NCI-H1694 (cell line): ENCODE data around the gene MACROD2.
A peak's percentile ranks its signal among the peaks of the same experiment; 100 is the strongest.

ENCODE experiments used
- DNase-seq: peaks from one replicate; lab custom pipeline; 2025; lab: John Stamatoyannopoulos, UW

MACROD2 gene

DNA sequence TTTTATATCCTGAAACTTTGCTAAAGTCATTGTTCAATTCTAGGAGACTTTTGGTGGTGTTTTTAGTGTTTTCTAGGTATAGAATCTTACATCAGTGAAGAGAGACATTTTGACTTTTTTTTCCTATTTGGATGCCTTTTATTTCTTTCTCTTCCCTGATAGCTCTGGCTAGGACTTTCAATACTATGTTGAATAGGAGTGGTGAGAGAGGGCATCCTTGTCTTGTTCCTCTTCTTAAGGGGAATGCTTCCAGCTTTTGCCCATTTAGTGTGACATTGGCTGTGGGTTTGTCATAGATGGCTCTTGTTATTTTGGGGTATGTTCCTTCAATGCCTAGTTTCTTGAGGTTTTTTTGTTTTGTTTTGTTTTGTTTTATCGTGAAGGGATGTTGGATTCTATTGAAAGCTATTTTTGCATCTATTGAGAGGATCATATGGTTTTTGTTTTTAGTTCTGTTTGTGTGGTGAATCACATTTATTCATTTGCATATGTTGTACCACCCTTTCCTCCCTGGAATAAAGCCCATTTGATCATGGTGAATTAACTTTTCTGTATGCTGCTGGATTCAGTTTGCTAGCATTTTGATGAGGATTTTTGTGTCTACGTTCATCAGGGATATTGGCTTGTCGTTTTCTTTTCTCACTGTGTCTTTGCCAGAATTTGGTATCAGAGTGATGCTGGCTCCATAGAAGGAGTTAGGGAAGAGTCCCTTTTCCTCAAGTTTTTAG, 882.1 kb downstream of the MACROD2 start:
- no peak for DNase-seq

GRCh38 chr20:14878676-14879019, 883.3 kb downstream of the MACROD2 start:
- DNase-seq, result no peak

- DNase-seq, result no peak
Observed at GRCh38 chr20:14879020-14879697, 883.8 kb downstream of the MACROD2 start.

- DNase-seq, result no peak
Observed at GRCh38 chr20:14879839-14880238, 884.5 kb downstream of the MACROD2 start.

- DNase-seq, result no peak
Observed at GRCh38 chr20:14881518-14881917, 886.2 kb downstream of the MACROD2 start.

DNA sequence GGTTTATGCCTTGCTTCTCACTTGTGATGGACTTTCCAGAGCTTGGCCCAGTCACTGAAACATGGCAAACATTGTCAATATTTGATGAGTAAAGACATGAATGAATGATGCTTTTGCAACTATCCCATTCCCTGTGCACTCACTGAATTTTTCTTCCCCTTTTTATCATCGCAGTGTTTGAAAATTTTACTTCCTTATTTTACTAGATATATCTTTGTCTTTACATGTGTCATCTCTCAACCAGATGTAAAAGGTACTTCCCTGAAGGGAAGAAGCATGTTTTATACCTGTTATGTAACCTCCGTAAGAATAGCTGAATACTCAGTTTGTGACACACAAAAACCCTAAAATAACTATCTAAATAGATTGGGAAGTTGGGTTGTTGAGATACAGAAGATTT, 886.8 kb downstream of the MACROD2 start:
- no peak for DNase-seq

GRCh38 chr20:14882846-14883245, 887.5 kb downstream of the MACROD2 start:
- DNase-seq, result no peak

- DNase-seq, result no peak
Observed at GRCh38 chr20:14883324-14883723, 888.0 kb downstream of the MACROD2 start.

DNA sequence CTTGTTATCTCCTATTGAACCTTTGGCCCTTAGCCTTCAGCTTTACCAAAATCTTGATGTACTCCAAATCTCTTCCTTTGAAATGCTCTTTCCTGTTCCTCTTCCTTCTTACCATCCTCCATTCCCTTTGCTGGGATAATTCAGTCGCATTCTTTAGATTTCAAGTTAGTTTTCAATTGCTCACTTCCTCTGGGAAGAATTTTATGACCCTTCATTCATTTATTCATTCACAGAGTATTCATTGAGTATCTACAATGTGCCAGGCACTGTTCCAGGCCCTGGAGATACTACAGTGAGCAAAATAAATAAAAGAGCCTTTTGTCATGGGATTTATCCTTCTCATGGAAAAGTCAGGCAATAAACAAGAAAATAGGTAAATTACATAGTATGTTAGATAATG, 890.3 kb downstream of the MACROD2 start:
- no peak for DNase-seq

DNA sequence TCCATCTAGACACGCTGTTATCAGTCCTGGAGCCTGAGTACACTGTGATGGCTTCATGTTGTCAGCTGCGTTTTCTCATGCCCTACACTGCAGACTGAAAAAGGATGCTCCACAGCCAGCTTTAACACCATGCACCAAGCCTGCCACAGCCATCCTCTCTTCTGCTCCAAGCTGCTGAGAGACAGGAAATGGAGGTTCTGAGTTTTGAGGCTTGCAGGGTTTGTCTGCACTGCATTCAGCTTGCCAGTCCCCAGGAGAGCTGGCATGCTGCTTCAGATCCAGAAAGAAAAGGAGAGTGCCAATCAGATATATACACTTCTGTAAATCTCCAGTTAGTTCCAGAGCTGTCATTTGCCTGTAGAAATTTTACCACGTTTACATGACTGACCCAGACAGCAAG, 892.8 kb downstream of the MACROD2 start:
- no peak for DNase-seq

DNA sequence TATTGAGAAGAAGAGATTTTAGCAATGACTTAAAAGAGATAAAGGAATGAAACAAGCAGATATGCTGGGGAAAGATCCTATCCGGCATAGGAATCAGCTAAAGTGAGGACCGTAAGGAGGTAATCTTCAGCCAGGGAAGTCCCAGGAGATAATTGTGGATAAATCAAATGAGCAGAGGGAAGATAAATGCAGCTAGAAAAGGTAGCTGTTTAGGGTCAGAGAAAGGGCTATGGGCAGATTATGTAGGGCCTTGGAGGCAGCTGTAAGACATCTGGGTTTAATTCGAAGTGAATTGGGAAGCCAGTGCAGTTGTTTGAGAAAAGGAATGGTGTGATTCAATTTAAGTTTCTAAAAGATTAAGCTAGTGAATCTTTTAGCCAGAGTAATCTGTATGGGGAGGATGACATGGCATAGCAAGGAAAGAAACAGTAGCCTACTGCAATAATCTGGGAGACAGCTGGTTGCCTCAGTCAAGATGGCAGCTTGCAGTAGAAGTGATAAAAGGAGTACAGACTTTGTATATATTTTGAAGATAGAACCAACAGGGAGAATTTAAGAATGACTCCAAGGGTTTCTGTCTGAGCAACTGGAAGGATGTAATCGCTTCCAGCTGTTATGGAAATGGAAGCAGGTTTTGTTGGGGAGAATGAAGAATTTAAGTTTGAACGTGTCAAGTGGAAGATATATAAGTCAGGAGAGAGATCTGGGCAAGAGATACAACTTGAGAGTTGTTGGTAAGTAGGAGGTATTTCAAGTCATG, 894.4 kb downstream of the MACROD2 start:
- no peak for DNase-seq

DNA sequence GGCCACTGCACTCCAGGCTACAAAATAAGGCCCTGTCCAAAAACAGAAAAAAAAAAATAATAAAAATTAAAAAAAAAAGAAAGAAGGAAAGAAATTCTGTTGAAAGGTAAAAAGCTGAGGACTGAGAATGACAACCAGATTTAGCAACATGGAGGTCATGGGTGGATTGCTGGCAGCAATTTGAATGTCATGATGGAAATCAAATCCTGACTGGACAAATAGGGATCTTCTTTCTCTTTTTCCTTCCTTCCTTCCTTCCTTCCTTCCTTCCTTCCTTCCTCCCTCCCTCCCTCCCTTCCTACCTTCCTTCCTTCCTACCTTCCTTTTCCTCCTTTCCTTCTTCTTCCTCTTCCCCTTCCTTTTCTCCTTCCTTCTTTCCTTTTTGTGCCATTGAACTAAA, 895.4 kb downstream of the MACROD2 start:
- DNase-seq, result no peak

GRCh38 chr20:14892782-14893181, 897.5 kb downstream of the MACROD2 start:
- DNase-seq, result no peak

GRCh38 chr20:14896569-14896968, 901.3 kb downstream of the MACROD2 start:
- peak; percentile 62 for DNase-seq

DNA sequence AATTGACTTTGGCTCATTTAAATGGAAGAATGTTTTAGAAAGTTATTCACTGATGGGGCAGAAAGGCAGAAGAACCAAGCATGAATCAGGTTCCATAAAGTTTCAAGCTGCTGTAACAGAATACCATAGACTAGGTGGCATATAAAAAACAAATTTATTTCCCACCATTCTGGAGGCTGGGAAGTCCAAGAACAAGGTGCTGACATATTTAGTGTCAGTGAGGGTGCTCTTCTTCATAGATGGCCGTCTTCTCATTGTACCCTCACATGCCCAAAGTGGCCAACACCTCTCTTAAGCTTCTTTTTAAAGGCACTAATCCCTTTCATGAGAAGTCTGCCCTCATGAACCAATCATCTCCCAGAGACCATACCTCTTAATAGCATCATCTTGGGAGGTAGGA, 902.3 kb downstream of the MACROD2 start:
- no peak for DNase-seq

DNA sequence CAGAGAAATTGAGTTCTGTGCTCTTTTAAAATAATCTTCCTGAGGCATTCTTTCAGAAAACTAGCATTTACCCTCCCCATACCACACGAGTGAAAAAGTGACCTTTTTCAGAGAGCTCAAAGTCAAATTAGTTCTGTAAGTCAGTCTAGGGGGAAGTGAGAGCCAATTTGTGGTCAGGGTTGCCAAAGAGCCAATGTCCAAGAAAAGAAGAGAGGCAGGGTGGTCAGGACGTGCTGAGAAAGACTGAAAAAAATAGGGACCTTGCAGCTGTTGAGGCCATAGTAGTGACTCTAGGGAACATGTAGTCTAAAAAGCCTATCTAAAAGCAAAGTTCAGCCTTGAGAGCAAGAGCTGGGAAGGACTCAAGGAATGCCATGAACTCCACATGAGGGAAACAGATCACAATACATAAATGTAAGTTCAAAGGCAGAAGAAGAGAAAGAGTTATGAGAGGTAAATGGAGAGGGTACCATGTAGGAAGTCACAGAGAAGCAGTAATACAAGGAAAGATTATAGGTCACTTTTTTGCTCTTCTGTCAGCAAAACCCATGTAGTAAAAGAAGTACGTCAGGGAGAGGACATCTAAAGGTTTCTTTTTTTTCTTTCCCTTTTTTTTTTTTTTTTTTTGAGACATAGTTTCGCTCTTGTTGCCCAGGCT, 907.2 kb downstream of the MACROD2 start:
- no peak for DNase-seq

- DNase-seq, result no peak
Observed at GRCh38 chr20:14906908-14907434, 911.7 kb downstream of the MACROD2 start.

- DNase-seq, result no peak
Observed at GRCh38 chr20:14910126-14910525, 914.8 kb downstream of the MACROD2 start.

- no peak for DNase-seq
Observed at GRCh38 chr20:14913896-14914620, 918.7 kb downstream of the MACROD2 start.

GRCh38 chr20:14914633-14915032, 919.3 kb downstream of the MACROD2 start:
- DNase-seq, result no peak

DNA sequence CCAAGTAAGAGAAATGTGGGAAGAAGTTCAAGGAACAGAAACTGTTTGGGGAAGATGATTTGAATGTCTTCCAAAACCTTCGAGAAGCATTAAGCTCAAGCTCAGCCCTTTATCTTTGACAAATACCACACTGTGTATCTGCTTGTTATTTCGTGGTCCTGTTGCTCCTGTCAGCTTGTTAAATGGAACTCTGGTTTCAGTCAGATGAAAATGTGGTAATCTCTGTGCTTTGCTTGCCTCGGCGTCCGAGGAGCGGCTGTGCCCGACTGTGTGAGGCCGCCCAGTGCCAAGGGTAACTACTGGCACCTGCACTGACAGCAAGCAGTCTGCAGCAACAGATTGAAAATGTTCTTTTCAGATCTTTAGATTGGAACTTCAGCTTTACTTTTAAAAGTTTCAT, 920.0 kb downstream of the MACROD2 start:
- no peak for DNase-seq
